ENCODE data around the gene TSPAN31. TPM values are rescaled to one million over a fixed set of nuclear protein-coding genes. Genes with fewer than 3 reads are reported as not detected.

TSPAN31 gene
- polyA plus RNA-seq, 4 donors = 83.5 to 98.6 (median 91.7) TPM

- DNase-seq (ENCODE audit: low read depth in 4 of 4, low spot score in 2 of 4) = no peak
Measured at GRCh38 chr12:57781244-57781643, 36.4 kb downstream of the TSPAN31 start.

- no peak for DNase-seq (ENCODE audit: low read depth in 4 of 4, low spot score in 2 of 4)
Measured at GRCh38 chr12:57781801-57782200, 37.0 kb downstream of the TSPAN31 start.

- no peak for DNase-seq (ENCODE audit: low read depth in 4 of 4, low spot score in 2 of 4)
Measured at GRCh38 chr12:57782243-57782607, 37.4 kb downstream of the TSPAN31 start.

GRCh38 chr12:57782608-57783465 is 38.0 kb downstream of the TSPAN31 start, which contains the start of gene TSFM:
Gene TSFM (plus strand): TSS chr12:57782787. CDS start chr12:57782802, 15 bp downstream.
- peak; percentile 67 to 95 (median 87) for DNase-seq (ENCODE audit: low read depth in 4 of 4, low spot score in 2 of 4)

GRCh38 chr12:57783466-57783801 is 38.6 kb downstream of the TSPAN31 start:
- no peak for DNase-seq (ENCODE audit: low read depth in 4 of 4, low spot score in 2 of 4)

- no peak for DNase-seq (ENCODE audit: low read depth in 4 of 4, low spot score in 2 of 4)
Measured at GRCh38 chr12:57783861-57784260, 39.0 kb downstream of the TSPAN31 start.

DNA sequence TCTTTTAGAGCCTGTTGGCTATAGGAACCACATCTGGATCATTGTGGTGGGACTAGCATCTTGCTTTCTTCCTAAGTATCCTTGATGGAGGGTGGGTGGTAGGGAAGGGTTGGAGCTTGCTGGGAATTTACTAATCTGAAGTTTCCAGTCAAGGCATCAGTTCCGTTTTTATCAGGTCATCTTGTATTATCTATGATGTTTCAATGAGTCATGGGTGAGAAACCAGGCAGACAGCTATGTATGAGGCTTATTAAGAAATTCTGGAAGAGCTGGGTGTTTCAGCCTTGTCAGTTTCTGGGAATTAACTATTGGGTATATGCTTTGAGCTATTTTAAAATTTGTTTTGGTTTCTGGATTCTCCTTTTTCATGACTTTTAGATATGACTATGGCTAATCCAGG is 49.1 kb downstream of the TSPAN31 start:
- no peak for DNase-seq (ENCODE audit: low read depth in 4 of 4, low spot score in 2 of 4)

DNA sequence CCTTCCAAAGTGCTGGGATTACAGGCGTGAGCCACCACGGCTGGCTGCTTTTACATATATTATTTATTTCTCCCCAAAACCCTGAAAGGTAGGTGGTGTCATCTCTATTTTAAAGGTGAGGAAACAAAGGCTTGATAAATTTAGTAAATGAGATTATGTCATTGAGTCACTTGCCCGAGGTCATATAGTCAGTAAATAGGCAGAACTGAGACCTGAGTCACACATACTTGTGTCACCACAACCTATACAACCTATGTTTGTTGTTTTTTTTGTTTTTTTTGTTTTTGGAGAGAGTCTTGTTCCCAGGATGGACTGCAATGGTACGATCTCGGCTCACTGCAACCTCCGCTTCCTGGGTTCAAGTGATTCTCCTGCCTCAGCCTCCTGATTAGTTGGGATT is 50.5 kb downstream of the TSPAN31 start:
- DNase-seq (ENCODE audit: low read depth in 4 of 4, low spot score in 2 of 4) = no peak

GRCh38 chr12:57796996-57797395 is 52.2 kb downstream of the TSPAN31 start:
- no peak for DNase-seq (ENCODE audit: low read depth in 4 of 4, low spot score in 2 of 4)

GRCh38 chr12:57797933-57798332 is 53.1 kb downstream of the TSPAN31 start:
- no peak for DNase-seq (ENCODE audit: low read depth in 4 of 4, low spot score in 2 of 4)

Other genes starting within 250 kb of the TSPAN31 start
- 10 to 100 TPM; 30.1 to 35.2 (median 32.7) TPM for gene DDIT3, start 224.5 kb upstream of the TSPAN31 start, polyA plus RNA-seq (ENCODE audit: insufficient read length in 4 of 4)
- 10 to 100 TPM; 38.4 to 98.6 (median 75.0) TPM for gene MBD6, start 222.2 kb upstream of the TSPAN31 start, polyA plus RNA-seq (ENCODE audit: insufficient read length in 4 of 4)
- gene DCTN2, start 197.8 kb upstream of the TSPAN31 start, polyA plus RNA-seq (ENCODE audit: insufficient read length in 4 of 4) = 100 to 1,000 TPM; 160 to 179 (median 169) TPM
- 1 to 10 TPM in 1 of 4 donors, under 1 TPM in 3; 0.30 to 1.0 (median 0.54) TPM for gene KIF5A, start 195.0 kb upstream of the TSPAN31 start, polyA plus RNA-seq (ENCODE audit: insufficient read length in 4 of 4)
- 10 to 100 TPM; 38.0 to 46.0 (median 39.5) TPM for gene PIP4K2C, start 153.8 kb upstream of the TSPAN31 start, polyA plus RNA-seq (ENCODE audit: insufficient read length in 4 of 4)
- 10 to 100 TPM; 47.7 to 75.1 (median 61.0) TPM for gene DTX3, start 140.2 kb upstream of the TSPAN31 start, polyA plus RNA-seq (ENCODE audit: insufficient read length in 4 of 4)
- gene ARHGEF25, start 133.6 kb upstream of the TSPAN31 start, polyA plus RNA-seq (ENCODE audit: insufficient read length in 4 of 4) = 10 to 100 TPM; 29.2 to 38.3 (median 34.6) TPM
- gene B4GALNT1, start 111.8 kb upstream of the TSPAN31 start, polyA plus RNA-seq (ENCODE audit: insufficient read length in 4 of 4) = 1 to 10 TPM in 1 of 4 donors, under 1 TPM in 3; 0.58 to 1.4 (median 0.76) TPM
- 100 to 1,000 TPM; 206 to 226 (median 209) TPM for gene OS9, start 50.9 kb upstream of the TSPAN31 start, polyA plus RNA-seq (ENCODE audit: insufficient read length in 4 of 4)
- gene AGAP2, start 6.3 kb upstream of the TSPAN31 start, polyA plus RNA-seq (ENCODE audit: insufficient read length in 4 of 4) = 1 to 10 TPM; 1.1 to 1.8 (median 1.2) TPM
- 100 to 1,000 TPM; 205 to 270 (median 239) TPM for gene CDK4, start 7.3 kb downstream of the TSPAN31 start, polyA plus RNA-seq (ENCODE audit: insufficient read length in 4 of 4)
- gene MARCHF9, start 10.1 kb downstream of the TSPAN31 start, polyA plus RNA-seq (ENCODE audit: insufficient read length in 4 of 4) = 10 to 100 TPM; 15.6 to 25.2 (median 19.7) TPM
- 1 to 10 TPM in 3 of 4 donors, under 1 TPM in 1; 0.78 to 1.8 (median 1.3) TPM for gene CYP27B1, start 22.0 kb downstream of the TSPAN31 start, polyA plus RNA-seq (ENCODE audit: insufficient read length in 4 of 4)
- gene METTL1, start 27.1 kb downstream of the TSPAN31 start, polyA plus RNA-seq (ENCODE audit: insufficient read length in 4 of 4) = 10 to 100 TPM; 28.4 to 32.0 (median 30.4) TPM
- 10 to 100 TPM in 3 of 4 donors, 1 to 10 TPM in 1; 9.1 to 13.5 (median 12.4) TPM for gene EEF1AKMT3, start 27.6 kb downstream of the TSPAN31 start, polyA plus RNA-seq (ENCODE audit: insufficient read length in 4 of 4)
- 10 to 100 TPM; 34.6 to 52.1 (median 42.8) TPM for gene TSFM, start 37.7 kb downstream of the TSPAN31 start, polyA plus RNA-seq (ENCODE audit: insufficient read length in 4 of 4)
- gene AVIL, start 73.7 kb downstream of the TSPAN31 start, polyA plus RNA-seq (ENCODE audit: insufficient read length in 4 of 4) = 10 to 100 TPM in 2 of 4 donors, 1 to 10 TPM in 2; 6.2 to 18.3 (median 10.5) TPM
- 100 to 1,000 TPM; 237 to 283 (median 255) TPM for gene CTDSP2, start 101.7 kb downstream of the TSPAN31 start, polyA plus RNA-seq (ENCODE audit: insufficient read length in 4 of 4)
- 10 to 100 TPM in 2 of 4 donors, 1 to 10 TPM in 2; 8.4 to 13.7 (median 10.2) TPM for gene ATP23, start 196.5 kb downstream of the TSPAN31 start, polyA plus RNA-seq (ENCODE audit: insufficient read length in 4 of 4)

Measured in left renal cortex interstitium (tissue), 4 donors.